ENCODE data around the gene SPTBN1. TPM values are rescaled to one million over a fixed set of nuclear protein-coding genes. Genes with fewer than 3 reads are reported as not detected.
"Not testable (repeated sequence)": the region's sequence is repeated elsewhere in the genome, so short reads cannot be mapped to it uniquely, and the experiment has no call there.

The SPTBN1 gene
- total and polyA plus RNA-seq, 2 experiments from 2014 or later = 58.1 to 204 TPM

GRCh38 chr2:54508541-54508940 is 52.4 kb downstream of the SPTBN1 start:
- Mint-ChIP-seq H3K4me1 (peaks cover 24% of the 10 kb centered on the region), H3K36me3 (ENCODE audit: low read depth) (no peaks in the 10 kb centered on the region), H3K27ac (no peak overlapping the region), H3K4me3 (no peak overlapping the region), H3K9me3 (no peaks in the 10 kb centered on the region), H3K27me3 (ENCODE audit: insufficient read depth, low read depth, poor library complexity) (peaks cover 2% of the 10 kb centered on the region)
- Histone ChIP-seq H3K4me1 (ENCODE audit: insufficient read depth) (0 out of 2 replicates have a peak, but pooled peaks cover 4% of the 10 kb centered on the region), H3K27ac (ENCODE audit: low read depth) (no peak overlapping the region), H3K9me2 (ENCODE audit: insufficient read depth) (no peaks in the 10 kb centered on the region), H3F3A (replicated peaks; ENCODE audit: low read depth) (no peaks in the 10 kb centered on the region), H3K36me3 (ENCODE audit: insufficient read depth) (no peaks in the 10 kb centered on the region), H3K4me2 (no peak overlapping the region), H3K79me2 (replicated peaks; ENCODE audit: insufficient read depth) (peaks cover 24% of the 10 kb centered on the region), H3K4me3 (no peak overlapping the region), H4K20me1 (replicated peaks; ENCODE audit: insufficient read depth) (no peaks in the 10 kb centered on the region), H2AFZ (no peak overlapping the region), H3K27me3 (ENCODE audit: insufficient read depth) (no peaks in the 10 kb centered on the region)
- ATAC-seq = no peak
- DNase-seq (ENCODE audit: low spot score) = no peak
- TF ChIP-seq CREB1 (CRISPR knock-in tag; IDR thresholded peaks at IDR 0.05; ENCODE audit: low read depth) = no peak

GRCh38 chr2:54509043-54509442 is 52.9 kb downstream of the SPTBN1 start:
- H3K36me3 ChIP-seq (ENCODE audit: insufficient read depth); H3K27ac ChIP-seq (ENCODE audit: low read depth); H3K27ac Mint-ChIP-seq; DNase-seq (ENCODE audit: low spot score); H3K4me2 ChIP-seq; H3K4me3 Mint-ChIP-seq; H3K9me2 ChIP-seq (ENCODE audit: insufficient read depth); H3K4me3 ChIP-seq; H2AFZ ChIP-seq; H3K9me3 Mint-ChIP-seq; H4K20me1 ChIP-seq (replicated peaks; ENCODE audit: insufficient read depth); H3K27me3 ChIP-seq (ENCODE audit: insufficient read depth); H3K36me3 Mint-ChIP-seq (ENCODE audit: low read depth); H3F3A ChIP-seq (replicated peaks; ENCODE audit: low read depth); ATAC-seq; H3K27me3 Mint-ChIP-seq (ENCODE audit: insufficient read depth, low read depth, poor library complexity); H3K4me1 ChIP-seq (ENCODE audit: insufficient read depth): not testable (repeated sequence)
- H3K79me2 ChIP-seq (replicated peaks; ENCODE audit: insufficient read depth) = peaks cover 26% of the 10 kb centered on the region
- H3K4me1 Mint-ChIP-seq = peaks cover 22% of the 10 kb centered on the region

- H4K20me1 ChIP-seq (replicated peaks; ENCODE audit: insufficient read depth) = no peaks in the 10 kb centered on the region
- peaks cover 20% of the 10 kb centered on the region for H3K79me2 ChIP-seq (replicated peaks; ENCODE audit: insufficient read depth)
- H3K27me3 Mint-ChIP-seq (ENCODE audit: insufficient read depth, low read depth, poor library complexity) = peaks cover 2% of the 10 kb centered on the region
- no peak overlapping the region for H3K4me3 Mint-ChIP-seq
- no peak overlapping the region for H3K4me3 ChIP-seq
- H3K27ac Mint-ChIP-seq = no peak overlapping the region
- peaks cover 6% of the 10 kb centered on the region; the same call in 1 of the 2 replicates for H3K4me1 ChIP-seq (ENCODE audit: insufficient read depth)
- no peak overlapping the region for H2AFZ ChIP-seq
- no peak for DNase-seq (ENCODE audit: low spot score)
- H3K9me3 Mint-ChIP-seq = no peaks in the 10 kb centered on the region
- no peaks in the 10 kb centered on the region for H3K9me2 ChIP-seq (ENCODE audit: insufficient read depth)
- H3K27me3 ChIP-seq (ENCODE audit: insufficient read depth) = no peaks in the 10 kb centered on the region
- no peaks in the 10 kb centered on the region for H3K36me3 Mint-ChIP-seq (ENCODE audit: low read depth)
- H3K36me3 ChIP-seq (ENCODE audit: insufficient read depth) = no peaks in the 10 kb centered on the region
- no peak for ATAC-seq
- no peaks in the 10 kb centered on the region for H3F3A ChIP-seq (replicated peaks; ENCODE audit: low read depth)
- H3K4me1 Mint-ChIP-seq = peaks cover 17% of the 10 kb centered on the region
- TF ChIP-seq CTCF (conservative IDR thresholded peaks at IDR 0.05; ENCODE audit: low read depth in 2 of 2) (0 out of 4 replicates have a peak, but pooled peaks of 1 of the 2 experiments have one; percentile 5), ZNF462 (CRISPR knock-in tag; IDR thresholded peaks at IDR 0.05) (no peak)
- H3K4me2 ChIP-seq = no peak overlapping the region
- no peak overlapping the region for H3K27ac ChIP-seq (ENCODE audit: low read depth)
These were observed 54.8 kb downstream of the SPTBN1 start for GRCh38 chr2:54510916-54511315.

Data from GM23338 (cell line).